Activated CD4-positive, CD25-positive, alpha-beta regulatory T cell treated with anti-CD3 and anti-CD28 coated beads, Interleukin-2, amount 50 U/mL, for 72 hours (primary cell): ENCODE measurements around the gene CAT.

Experiments
- DNase-seq: peaks from one replicate; pipeline ENCODE4 v3.0.0; 2021

Gene CAT

DNA sequence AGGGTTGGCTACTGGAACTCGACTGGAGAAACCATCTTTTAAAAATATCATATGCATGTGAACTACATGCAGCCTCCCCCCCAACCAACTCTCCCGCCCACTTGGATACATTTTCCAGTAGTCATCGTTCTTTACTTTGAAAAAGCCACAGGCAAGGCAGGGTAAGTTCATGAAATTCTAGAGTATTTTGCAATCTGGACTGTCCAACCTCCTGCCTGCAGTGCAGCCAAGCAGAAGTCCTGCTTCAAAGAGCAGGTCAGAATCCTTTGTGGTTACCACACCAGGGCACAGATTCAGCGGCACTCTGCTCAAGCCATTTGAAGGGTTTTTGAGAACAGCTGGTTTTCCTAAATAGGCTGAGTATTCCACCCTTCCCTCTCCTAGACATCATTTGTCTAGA lies 62.8 kb downstream of the CAT start:
- DNase-seq: no peak

DNA sequence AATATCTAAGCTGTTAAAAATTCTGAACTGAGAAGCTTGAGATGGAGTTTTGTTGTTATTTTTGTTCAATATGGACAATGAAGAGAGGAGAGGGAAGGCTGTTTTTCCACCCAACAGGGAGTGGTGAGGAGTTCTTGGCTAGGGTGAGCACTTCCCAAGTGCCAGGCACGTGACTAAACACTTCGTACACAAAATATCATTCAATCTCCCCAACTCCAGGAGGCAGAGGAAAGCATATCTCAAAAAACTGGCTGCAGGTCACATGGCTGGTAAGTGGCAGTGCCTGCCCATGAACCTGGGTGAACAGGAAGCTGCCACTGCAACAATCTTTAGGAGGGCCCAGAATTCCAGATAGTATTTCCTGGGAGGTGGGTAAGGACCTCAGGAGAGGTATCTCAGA lies 63.2 kb downstream of the CAT start:
- DNase-seq: no peak

DNA sequence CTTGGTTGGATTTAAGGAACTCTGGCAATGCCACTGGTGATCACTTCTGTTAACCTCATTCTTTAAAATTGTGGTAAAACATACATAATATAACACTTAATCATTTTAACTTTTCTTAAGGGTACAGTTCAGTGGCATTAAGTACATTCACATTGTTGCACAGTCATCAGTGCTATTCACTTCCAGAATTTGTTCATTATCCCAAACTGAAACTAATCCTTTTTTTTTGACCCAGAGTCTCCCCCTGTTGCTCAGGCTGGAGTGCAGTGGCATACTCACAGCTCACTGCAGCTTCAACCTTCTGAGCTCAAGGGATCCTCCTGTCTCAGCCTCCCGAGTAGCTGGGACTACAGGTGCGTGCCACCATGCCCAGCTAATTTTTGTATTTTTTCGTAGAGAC lies 64.2 kb downstream of the CAT start:
- no peak for DNase-seq

DNA sequence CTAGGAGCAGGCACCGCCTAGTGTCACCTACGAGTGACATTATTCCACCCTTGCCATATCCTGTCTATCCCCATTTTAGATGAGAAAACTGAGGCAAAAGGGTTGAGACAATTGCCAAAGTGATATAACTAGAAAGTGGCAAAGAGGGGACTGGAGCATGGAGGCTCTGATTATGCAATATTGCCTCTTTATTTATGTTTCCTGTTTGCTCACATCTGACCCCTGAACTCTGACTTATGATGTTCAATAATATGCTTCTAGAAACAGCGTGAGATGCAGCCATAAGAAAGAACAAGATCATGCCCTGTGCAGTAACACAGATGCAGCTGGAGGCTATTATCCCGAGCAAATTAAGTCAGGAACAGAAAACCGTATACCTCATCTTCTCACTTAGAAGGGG lies 67.1 kb downstream of the CAT start:
- DNase-seq: no peak

DNA sequence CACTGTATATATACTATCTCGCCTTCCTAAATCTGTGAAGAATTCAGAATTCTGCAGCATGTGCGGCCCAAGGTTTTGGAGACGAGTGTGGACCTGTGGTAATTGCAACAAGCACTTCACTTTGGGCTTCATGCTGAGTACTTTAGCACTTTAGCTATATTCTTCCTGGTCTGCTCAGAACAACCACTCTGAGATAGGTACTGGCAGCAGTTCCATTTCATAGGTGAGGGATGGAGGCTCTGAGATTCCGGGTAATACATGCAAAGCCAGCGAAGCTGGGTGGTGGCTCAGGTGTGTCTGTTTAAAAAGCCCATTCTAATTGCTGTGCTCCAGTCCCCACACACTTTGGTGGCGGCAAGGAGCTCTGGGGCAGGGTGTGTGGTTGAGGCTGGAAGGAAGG lies 68.4 kb downstream of the CAT start:
- DNase-seq: no peak

DNA sequence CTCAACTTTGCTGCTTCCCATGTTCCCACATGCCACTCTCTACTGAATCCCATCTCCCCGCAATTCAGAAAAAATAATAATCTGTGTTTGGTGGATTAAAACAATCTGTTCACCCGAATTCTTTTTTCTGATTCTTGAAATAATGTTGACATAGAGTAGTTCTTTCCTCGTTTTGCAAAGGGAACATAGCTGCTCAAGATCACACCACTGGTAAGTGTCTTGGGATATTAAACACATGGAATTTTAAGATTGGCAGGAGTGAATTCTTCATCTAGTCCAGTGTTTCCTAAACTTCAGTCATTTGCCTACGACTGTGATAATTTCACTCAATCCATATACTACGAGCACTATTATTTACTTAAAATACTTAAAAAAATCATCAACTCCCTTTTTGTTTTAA lies 68.9 kb downstream of the CAT start:
- DNase-seq: no peak

DNA sequence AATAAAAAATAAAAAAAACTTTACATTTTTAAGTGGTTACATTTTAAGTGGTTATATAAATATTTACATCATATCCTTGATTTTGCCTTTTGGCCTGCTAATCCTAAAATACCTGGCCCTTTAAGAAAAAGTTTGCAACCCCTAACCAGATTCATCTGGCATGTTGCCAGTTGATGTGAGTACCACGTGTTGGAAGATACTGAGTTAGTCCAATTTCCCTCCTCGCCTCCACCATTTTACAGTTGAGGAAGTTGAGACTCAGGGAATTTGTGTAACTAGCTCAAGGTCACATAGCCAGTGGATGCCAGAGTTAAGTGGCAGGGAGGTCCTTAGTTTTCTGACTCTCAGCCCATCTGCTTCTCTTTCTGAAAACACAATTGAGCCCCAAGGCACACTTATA lies 69.8 kb downstream of the CAT start:
- DNase-seq: no peak

DNA sequence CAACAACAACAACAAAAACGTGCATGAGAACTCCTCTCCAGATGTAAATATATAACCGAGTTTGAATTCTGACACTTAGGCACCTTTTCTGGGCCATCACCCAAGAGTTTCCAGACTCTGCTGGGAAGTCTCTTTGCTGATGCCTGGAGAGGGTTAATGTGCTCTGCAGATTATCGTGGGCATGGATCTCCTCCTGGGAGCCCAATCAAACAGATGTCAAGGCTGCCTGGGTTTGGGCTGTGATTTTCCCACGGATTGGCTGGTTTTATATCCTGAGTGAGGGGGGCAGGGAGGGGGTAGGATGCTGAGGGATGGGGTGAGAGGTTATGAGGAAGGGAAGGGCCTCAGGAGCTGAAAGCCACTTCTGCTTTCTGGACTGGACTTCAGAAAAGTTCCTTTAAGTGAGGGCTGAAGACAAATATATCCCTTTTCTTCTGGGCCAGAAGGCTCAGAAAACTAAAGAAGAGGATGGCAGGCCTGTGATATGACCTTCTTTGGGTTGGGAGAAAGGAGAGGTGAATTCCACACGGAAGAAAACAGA lies 70.7 kb downstream of the CAT start:
- DNase-seq: no peak

DNA sequence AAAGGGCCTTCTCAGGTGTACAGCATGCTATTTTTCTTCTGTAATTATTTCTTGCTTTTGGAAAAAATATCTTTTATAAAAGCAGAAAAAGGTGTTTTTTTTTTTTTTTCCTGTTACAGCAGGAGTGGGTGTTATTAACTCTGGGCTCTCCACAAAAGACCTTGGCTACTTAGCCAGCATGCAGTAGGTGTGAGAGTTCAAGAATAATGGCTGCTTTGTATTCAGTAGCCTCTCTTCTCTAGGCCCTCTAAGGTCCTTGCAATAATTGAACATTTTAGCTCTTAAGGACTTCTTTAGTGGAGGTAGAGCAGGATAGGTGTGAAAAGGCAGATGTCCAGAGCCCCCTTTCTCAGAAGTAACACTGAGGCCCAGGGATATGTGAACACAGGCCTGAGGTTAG lies 71.5 kb downstream of the CAT start:
- DNase-seq: no peak

DNA sequence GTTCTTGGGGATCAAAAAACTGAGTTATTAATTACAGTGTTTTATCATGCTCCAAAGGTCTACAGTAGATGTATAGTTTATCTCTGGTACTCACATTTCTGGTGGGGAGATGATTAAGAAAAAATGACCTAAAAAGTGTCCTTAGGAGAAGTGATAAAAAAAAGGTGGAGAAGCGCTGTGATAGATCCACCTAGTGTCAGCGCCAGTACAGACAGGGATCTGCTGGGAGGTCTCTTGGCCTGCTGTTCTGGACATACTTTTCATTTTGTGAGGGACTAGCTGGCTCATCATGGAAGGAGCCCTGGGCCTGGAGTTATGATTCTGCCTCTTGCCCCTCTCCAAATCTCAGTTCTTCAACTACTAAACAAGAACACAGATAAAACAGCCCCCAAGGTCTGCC lies 71.9 kb downstream of the CAT start:
- DNase-seq: no peak

DNA sequence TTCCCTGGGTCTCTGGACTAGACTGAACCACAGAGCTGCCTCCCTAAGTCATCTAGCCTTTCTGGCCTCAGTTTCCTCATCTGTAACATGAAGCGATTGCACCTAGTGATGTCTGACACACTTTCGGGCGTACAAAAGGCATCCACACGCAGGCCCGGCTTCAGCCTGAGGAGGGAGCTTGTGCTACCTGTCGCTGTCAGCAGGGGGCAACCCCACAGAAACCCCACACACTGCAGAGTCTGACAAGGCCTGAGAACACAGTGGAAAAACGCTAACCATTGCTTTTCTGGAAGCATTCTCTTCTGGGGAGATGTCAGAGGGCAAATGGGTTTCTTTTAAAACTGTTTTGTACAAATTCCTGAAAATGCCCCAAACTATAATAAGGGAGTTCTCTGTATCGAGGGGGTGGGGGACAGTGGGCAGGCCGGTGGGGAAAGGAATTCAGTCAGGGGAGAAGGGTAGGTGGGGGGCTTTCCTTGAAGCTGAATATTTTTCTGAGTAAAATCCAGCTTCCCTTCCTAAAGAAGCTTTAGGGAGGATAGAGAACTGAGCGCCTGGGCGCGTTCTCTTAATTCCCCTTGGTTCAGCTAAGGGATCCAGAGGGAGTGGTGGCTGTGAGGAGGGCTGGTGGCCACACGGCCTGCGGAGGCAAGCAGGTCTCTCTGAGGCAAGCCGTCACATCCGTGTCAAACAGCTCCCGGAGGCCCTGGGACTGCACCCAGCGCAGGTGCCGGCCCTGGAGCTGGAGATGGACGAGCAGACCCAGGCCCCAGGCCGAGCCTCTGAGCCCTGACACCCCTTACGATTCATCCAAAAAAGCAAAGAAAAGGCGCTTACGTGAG lies 74.3 kb downstream of the CAT start:
- peak; percentile 47 for DNase-seq

DNA sequence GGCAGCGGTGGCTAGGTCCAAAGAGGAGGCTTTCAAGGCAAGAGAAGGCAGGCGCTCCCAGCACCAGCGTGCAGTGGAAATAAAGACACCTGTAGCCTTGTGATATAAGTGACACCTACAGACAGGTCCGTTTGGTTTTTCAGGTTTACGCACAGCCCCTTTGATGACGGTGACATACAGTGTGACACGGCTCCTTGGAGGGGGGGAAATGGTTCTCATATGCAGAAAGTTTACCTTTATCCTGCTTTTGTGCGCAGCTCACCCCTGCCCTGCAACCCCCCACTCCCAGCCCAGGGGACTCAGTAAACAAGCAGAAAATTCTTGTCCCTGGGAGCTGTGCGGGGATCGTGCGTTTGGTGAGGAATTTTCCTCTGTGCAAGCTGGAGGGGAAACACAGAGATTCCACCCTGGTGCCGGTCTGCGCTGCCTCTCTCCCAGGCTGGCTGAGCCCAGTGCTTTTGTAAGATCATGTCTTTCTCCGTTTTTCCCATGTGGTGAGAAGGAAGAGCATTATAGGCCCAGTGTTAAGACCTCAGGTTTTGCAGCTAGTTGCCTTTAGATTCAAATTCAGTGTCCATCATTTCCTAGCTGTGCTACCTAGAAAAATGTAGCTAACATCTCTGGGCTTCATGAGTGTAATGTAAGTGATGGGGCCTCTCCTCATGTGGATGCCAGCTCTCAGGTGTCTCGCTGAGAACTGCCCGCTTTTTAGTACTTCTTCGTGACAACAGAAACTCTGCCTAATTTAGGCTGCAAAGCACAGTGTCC lies 75.1 kb downstream of the CAT start, which contains the start of gene ELF5:
ELF5 (minus strand) TSS at position 113 of the 768 bp plus-strand sequence. CDS start 8,045 bp downstream, outside the sequence.
- no peak for DNase-seq

DNA sequence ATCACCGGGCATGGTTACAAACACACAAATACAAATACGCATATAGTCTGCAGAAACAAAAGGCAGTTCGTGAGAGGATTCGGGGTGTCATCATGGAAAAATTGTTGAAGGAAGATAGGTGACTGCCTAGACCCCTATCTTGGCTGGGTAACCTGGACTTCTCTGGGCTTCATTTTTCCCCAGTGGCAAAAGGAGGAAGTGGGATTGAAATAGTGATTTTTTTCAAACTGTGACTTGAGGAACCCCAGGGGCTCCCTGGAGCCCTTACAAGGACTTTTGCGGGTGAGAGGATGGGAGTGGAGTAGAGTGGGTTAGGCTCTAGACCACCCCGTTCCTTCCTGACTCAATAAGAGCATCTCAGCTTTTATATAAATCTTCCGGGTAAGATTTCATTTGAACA lies 75.9 kb downstream of the CAT start:
- DNase-seq: no peak

DNA sequence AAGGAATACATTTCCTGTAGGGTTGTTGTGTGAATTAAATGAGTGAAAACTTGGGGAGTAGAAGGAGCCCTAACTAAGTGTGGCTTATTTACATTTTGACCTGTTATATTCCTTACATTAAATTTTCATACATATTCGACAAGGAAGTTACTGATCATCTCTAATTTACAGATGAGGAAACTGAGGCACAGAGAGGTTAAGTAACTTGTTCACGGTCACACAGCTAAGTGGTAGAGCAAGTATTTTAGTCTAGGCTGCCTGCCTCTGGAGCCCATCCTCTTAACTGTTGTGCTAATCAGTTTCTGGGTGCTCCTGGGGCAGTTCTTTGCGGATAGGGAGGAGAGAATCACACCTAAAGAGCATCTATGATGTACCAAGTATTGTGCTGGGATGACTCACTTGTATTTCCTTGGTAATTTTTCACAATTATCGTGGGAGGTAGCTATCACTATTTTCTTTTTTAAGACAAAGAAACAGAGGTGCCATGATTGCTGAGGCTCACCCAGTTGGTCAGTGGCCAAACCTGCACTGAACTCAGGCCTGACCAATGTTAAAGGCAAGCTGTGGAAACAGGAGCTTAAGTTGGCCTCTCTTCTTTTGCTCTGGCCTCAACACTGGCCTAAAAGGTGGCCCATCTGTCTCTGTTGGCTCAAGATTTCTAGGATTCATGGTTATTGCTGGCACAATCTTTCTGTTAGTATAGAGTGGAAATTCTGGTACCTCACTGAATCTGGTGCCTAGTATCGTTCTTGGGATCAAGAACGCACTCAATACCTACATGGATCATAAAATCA lies 77.7 kb downstream of the CAT start:
- DNase-seq: no peak

DNA sequence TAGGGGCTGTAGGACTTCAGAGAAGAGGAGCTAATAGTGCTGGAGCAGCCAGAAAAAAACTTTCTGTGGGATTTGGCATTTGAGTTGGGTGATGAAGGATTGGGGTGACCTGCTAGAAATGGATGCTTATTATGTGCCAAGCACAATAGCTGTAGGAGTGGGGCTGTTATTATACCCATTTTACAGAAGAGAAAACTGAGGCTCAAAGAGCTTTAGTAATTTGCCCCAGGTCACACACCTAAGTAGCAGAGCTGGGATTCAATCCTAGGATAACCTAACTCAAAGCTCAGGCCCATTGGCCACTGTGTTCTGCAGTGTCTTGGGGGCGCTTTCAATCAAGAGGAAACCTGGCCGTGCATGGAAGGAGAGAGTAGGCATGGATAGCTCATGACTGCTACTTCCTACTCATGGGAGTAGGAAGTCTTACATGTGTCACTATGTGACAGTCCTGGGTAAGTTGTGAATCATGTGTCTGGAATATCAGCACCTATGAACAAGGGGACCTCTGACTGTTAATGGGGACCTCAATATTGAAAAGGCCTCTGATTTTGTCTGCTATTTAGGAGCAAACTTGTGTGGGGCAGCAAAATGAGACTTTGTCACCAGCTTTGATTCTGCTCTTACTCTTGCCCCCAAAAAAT lies 81.0 kb downstream of the CAT start:
- DNase-seq: no peak

DNA sequence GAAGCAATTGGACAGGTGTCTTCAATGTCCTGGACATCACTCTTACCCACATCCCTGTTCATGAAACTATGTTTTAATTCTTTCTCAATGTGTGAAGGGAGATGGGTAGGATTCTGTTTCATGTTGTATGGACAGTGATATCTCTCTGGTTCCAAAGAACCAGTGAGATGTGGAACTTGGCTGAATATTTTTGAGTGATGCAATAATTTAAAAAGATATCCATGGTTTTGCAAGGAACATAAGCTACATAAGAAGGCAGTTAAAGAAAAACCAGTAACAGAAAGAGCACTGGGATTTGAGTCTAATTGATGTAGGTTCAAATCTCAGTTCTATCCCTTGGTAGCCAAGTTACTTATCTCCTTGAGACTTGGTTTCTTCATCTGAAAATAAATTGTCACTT lies 82.5 kb downstream of the CAT start:
- DNase-seq: no peak
